GM18861 (cell line): ENCODE results near the gene TMEM200A.
"Not testable (repeated sequence)": the region's sequence is repeated elsewhere in the genome, so short reads cannot be mapped to it uniquely, and the experiment has no call there.

Experiments
- ATAC-seq: cut with Tn5 transposase; IDR thresholded peaks from one replicate; pipeline ENCODE4 v1.9.1; 2021; ENCODE audit not compliant: unreplicated experiment

The TMEM200A gene

DNA sequence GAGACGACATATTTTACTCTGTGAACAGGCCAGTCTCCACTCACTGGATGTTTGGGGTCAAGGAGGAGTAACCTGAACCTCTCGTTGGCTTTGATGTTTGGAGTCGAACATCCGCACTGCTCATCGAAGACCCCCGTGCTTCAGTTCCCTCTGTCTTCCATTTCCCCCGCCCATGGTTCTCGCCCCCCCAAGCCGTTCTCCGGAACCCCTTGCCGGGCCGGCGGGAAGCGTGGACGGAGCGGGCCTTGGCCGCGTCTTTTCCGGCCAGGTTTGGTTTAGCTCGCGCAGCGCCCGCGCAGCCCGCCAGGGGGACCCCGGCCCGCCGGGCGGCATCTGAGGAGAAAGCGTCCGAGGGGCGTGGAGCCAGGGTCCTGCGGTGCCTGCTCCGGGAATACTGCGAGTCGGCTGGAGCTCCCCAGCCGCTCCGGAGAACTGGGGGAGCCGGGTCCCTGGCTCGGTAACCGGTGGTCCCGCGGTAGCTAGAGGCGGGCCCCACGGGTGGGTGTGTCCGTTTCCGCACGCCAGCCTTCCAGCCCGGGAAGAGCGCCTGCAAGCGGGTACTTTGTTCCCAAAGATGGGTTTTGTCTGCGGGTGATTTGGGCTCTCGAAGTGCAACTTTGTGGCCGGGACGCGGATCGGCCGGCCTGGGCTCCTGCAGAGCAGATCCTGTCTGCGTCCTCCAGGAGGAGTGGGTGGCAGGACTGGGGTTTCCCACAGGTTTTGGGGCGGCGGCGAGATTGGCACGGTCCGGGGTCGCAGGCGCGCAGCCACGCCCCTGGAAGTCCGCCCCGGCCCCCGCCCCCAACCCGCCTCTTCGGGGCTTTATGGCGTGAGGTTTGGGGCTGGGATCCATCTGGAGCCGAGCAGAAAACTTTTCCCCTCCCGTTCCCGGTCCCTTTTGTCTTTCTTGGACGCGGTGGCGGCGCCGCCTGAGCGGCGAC lies at the start of gene TMEM200A:
Gene TMEM200A (plus strand): TSS at position 852 of the 941 bp plus-strand sequence. CDS start 74,406 bp downstream, outside the sequence.
- ATAC-seq = no peak

DNA sequence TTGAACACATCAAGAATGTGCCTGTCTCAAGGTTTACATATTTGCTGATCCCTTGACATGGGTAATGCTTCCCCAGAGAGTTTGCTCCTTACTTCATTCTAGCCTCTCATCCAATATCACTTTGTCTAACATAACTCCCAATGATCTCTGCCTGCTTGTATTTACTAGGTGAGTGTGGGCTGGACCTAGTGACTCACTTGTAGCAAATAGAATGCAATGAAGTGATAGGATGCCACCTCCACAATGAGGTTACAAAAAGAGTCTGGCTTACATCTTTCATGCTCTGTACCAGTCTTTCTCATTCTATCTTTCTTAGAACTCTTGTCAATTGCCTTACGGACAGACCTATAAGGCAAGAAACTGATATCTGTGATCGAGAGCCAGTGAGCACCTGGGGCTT lies 44.9 kb upstream of the TMEM200A start:
- ATAC-seq = no peak

- ATAC-seq = no peak
These were observed 43.0 kb upstream of the TMEM200A start for GRCh38 chr6:130322673-130323268.

GRCh38 chr6:130324657-130325056 lies 41.2 kb upstream of the TMEM200A start:
- ATAC-seq = no peak

- ATAC-seq = no peak
These were observed 39.3 kb upstream of the TMEM200A start for GRCh38 chr6:130326496-130326895.

DNA sequence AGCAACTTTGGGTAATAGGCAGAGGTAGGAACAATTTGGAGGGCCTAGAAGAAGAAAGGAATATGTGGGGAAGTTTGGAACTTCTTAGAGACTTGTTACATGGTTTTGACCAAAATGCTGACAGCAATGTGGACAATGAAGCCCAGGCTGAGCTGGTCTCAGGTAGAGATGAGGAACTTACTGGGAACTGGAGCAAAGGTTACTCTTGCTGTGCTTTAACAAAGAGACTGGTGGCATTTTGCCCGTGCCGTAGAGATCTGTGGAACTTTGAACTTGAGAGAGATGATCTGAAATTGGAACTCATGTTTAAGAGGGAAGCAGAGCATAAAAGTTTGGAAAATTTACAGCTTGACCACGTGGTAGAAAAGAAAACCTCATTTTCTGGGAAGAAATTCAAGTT lies 28.3 kb upstream of the TMEM200A start:
- no peak for ATAC-seq

DNA sequence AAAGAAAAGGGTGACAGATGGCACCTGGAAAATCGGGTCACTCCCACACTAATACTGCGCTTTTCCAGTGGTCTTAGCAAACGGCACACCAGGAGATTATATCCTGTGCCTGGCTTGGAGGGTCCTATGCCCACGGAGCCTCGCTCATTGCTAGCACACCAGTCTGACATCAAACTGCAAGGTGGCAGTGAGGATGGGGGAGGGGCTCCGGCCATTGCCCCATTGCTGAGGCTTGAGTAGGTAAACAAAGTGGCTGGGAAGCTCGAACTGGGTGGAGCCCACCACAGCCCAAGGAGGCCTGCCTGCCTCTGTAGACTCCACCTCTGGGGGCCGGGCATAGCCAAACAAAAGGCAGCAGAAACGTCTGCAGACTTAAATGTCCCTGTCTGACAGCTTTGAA lies 19.5 kb upstream of the TMEM200A start:
- not testable (repeated sequence) for ATAC-seq

DNA sequence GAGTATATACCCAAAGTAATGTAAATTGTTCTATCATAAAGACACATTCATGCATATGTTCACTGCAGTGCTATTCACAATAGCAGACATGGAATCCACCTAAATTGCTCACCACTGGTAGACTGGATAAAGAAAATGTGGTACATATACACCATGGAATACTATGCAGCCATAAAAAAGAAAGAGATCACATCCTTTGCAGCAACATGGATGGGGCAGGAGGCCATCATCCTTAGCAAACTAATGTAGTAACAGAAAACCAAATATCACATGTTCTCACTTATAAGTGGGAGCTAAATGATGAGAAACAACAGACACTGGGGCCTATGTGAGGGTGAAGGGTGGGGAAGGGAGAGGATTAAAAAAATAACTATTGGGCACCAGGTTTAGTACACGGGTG lies 11.5 kb upstream of the TMEM200A start:
- no peak for ATAC-seq

- no peak for ATAC-seq
These were observed 10.2 kb upstream of the TMEM200A start for GRCh38 chr6:130355572-130355971.

GRCh38 chr6:130357436-130357835 lies 8.4 kb upstream of the TMEM200A start:
- no peak for ATAC-seq

DNA sequence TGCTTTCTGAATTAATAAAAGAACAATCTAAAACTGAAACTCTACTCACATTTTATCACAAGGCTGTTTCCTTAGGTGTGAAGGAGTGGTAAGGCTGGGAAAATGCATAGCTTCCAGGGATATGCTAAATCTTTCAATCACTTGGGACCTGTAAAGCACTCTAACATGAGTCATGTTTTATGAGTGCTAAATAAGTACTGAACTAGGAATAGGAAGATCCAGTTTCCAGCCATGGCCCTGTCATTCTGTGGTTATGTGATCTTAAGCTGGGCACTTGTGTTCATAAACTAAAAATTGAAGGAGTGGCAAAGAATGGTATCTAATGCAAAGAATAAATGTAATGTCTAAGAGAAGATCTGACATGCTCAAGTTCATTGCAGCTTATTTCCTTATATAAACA lies 6.1 kb upstream of the TMEM200A start:
- no peak for ATAC-seq

- ATAC-seq = no peak
These were observed 3.7 kb upstream of the TMEM200A start for GRCh38 chr6:130362128-130362527.

DNA sequence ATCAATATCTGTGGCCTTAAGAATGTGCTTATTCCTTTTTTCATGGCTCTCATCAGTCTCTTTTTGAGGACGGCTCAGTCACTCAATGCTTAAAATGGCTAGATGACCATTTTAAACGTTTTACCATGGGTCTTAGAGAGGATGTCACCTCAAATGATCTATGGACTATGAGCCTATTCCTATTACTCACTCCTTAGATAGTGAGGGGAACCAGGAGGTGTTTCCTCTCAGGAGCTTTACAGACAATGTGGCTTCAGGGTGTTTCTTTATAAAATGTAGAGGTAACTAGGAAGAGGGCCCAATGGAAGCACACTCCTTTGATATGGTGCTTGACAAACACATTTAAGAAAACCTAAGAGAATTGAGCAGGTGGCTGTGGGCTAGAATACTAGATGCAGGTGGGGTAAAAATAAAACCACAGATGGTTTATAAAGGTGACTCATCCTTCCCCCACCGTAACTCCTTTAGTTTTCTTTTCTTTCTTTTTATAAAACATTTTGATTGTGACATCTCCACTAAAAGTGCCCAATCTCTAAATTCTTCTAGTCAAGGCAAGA lies 1.5 kb upstream of the TMEM200A start:
- no peak for ATAC-seq

DNA sequence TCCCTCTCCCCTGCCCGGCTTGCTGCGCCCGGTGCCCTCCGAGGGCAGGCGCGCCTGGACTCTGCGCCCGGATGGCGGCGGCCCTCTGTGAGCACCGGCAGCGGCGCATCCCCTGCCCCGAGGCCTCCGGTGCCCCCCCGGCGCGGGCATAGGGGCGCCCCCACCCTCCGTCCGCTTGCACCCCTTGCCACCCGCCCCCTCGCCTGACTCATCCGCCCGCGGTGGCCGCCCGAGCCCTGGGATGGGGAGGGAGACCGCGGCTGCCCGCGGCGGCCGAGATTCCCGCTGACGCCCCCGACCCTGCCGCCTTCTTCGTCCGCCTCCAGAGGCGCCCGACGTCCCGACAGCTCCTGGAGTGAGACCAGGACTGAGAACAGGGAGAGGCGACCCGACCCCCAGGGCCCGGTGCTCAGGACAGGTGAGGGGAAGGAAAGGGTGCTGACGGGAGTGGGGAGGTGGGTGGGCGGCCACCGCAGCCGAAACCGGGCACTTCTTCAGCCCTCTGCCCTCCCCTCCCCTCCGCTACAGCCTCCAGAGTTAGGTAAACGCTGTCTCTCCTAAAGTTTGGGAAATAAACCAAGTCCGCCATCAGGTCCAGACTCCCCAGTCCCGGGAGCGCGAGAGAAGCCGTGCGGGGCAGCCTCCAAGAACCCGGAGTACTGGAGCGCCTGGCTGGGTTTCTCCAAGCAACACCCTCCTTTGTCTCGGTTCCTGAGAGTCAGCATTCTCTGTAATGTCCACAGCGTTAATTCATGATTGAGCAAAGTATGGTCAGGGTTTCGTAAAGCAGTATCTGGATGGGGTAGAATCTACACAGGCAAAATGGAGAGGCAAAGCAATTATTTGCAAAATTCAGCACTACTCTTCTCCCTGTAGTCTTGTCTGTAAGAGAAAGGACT lies 539 bp downstream of the TMEM200A start:
- no peak for ATAC-seq

GRCh38 chr6:130367767-130368166 lies 1.9 kb downstream of the TMEM200A start:
- ATAC-seq = no peak

GRCh38 chr6:130368576-130368975 lies 2.8 kb downstream of the TMEM200A start:
- ATAC-seq = no peak

DNA sequence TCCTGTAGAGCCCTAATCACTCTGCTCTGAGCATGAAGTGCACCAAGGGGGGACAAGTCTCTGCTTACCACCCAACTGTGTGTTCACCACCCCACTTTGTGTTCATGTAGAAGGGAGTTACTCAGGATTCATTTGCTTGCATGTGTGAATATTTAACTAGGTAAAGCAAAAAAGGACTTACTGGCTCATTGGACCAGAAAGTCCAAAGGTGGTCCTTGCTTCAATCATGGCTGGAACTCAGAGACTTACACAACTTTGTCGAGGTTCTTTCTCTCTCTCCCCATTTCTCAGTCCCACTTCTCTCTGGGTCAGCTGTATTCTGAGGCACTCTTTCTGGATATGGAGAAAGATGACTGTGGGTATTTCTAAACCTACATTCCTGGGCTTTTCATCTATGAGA lies 4.0 kb downstream of the TMEM200A start:
- ATAC-seq = no peak

DNA sequence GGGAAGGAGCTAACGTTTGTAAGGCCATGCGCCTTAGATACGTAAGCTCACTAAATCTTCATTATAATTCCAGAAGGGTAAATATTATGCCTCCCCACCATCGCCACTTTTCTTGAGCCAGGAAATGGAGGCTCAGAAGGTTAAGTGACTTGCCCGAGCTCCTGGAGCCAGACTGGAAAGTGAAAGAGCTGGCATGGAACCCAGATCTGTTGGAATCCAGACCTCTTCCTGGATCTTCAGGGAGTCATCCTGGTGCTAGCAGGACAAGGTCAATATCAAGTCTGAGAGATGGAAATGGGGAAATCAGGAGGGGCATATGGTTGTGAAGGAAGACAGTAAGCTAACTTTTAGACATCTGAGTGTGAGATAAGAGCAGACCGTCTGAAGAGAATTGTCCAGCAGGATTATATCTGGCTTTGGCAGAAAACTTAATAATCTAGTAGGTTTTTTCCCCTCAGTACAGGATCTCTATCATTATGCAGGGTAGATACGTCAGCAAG lies 6.2 kb downstream of the TMEM200A start:
- ATAC-seq = no peak

DNA sequence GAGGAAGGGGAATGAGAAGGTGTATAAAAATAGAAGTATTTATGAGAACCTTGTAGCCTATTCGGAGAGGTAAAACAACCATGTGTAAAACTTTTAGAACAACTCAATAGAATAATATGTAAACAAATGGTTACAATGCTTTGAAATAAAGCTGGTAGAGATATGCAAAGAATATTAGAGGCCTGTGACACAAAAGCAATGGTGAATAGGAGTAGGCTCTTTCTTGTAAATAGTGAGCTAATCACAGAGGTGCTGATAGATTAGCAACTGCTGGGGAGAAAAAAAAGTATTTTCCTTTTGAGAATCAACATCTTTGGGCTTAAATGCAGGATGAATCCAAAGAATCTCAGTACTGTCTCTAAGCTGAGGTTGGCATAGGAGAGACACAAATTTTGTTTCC lies 7.0 kb downstream of the TMEM200A start:
- ATAC-seq = no peak

- no peak for ATAC-seq
These were observed 8.2 kb downstream of the TMEM200A start for GRCh38 chr6:130373992-130374391.

DNA sequence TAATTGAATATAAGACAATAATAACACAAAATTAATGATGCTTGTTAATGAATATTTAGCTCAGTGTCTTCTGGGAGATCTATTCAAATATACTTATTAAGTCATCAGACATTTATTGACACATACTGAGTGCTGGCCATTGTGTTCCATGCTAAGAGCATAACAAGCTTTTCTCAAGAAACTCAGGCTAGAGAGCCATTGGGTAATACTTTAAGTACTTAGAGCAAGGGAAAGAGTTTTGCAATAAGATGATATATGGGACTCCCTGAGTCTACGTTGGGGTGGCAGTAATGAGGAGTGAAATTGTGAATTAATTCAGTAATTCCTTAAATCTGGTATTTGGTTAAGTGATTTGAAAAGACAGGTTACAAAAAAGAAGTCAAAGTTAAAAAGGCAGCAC lies 11.1 kb downstream of the TMEM200A start:
- no peak for ATAC-seq
